ENCODE measurements around the gene ZBTB21. TPM values are rescaled to one million over a fixed set of nuclear protein-coding genes. Genes with fewer than 3 reads are reported as not detected.

Gene ZBTB21
- total and polyA plus RNA-seq, 2 donors (not counting 1 experiment from before 2014, with no cell fraction given), result 8.9 to 9.1 TPM

DNA sequence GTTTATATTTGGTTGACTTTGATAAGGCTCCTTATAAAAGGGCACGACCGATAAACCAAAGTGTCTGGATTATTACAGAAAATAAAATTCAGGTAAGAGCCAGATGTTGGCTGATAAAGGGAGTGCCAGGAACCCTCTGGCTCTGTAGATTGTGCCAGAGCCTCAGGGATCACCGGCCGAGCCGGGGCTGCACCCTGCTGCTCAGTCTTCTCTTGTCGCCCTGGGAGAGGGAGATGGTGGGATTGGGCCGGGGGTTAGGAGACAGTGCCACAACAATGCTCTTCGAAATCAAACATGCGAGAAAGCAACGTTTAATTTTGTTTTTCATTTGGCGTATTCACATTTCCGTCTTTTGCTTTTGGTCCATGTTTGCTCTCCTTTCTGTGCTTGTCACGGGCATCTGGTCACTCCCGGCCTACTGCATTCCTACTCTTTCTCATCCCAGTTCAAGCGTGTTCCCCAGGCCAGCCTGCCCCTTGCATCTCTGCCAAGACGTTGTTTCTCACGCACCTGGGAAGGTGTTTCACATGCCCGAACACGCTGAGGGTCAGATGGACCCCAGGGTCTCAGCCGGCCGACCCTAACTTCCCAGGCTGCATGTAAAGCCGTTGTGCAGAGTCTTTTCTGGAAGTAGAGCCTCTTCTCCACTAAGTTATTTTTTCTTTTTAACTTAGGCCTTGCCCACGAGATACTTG, 37.5 kb downstream of the ZBTB21 start:
- no peak overlapping the region for H2AFZ ChIP-seq (ENCODE audit: low read length)
- no peak overlapping the region for H3K9ac ChIP-seq (ENCODE audit: insufficient read depth, low read length)
- H3K27me3 ChIP-seq (ENCODE audit: control insufficient read depth, insufficient read depth, low read length), result no peaks in the 10 kb centered on the region
- H3K9me3 ChIP-seq (ENCODE audit: control insufficient read depth, insufficient read depth, low read depth, low read length), result no peaks in the 10 kb centered on the region
- TF ChIP-seq, protein P1, sequence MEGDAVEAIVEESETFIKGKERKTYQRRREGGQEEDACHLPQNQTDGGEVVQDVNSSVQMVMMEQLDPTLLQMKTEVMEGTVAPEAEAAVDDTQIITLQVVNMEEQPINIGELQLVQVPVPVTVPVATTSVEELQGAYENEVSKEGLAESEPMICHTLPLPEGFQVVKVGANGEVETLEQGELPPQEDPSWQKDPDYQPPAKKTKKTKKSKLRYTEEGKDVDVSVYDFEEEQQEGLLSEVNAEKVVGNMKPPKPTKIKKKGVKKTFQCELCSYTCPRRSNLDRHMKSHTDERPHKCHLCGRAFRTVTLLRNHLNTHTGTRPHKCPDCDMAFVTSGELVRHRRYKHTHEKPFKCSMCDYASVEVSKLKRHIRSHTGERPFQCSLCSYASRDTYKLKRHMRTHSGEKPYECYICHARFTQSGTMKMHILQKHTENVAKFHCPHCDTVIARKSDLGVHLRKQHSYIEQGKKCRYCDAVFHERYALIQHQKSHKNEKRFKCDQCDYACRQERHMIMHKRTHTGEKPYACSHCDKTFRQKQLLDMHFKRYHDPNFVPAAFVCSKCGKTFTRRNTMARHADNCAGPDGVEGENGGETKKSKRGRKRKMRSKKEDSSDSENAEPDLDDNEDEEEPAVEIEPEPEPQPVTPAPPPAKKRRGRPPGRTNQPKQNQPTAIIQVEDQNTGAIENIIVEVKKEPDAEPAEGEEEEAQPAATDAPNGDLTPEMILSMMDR (conservative IDR thresholded peaks at IDR 0.05 in 1 of 2, IDR thresholded peaks at IDR 0.05 in 1 of 2; ENCODE audit: low read depth in 1 of 2, low read length in 2 of 2), result no peak
- TF ChIP-seq EZH2 (IDR thresholded peaks at IDR 0.05; ENCODE audit: low read length, missing control alignments), result no peak
- no peaks in the 10 kb centered on the region for H3K4me1 ChIP-seq (ENCODE audit: control insufficient read depth, extremely low read depth, insufficient read depth, low read length)
- no peak overlapping the region for H3K27ac ChIP-seq (ENCODE audit: insufficient read depth, low read length)
- no peak for DNase-seq (ENCODE audit: low read depth in 2 of 2)
- H3K4me2 ChIP-seq (ENCODE audit: extremely low read depth, insufficient read depth, low read length), result no peak overlapping the region
- H4K20me1 ChIP-seq (ENCODE audit: control insufficient read depth, extremely low read depth, insufficient read depth, low read length), result no peaks in the 10 kb centered on the region
- H3K79me2 ChIP-seq (ENCODE audit: control insufficient read depth, insufficient read depth, low read length), result no peaks in the 10 kb centered on the region
- no peak overlapping the region for H3K4me3 ChIP-seq (replicated peaks in 1 of 4; ENCODE audit: control extremely low read depth in 1 of 4, insufficient read depth in 1 of 4, low read depth in 3 of 4, low read length in 4 of 4)
- no peaks in the 10 kb centered on the region for H3K36me3 ChIP-seq (ENCODE audit: control insufficient read depth, insufficient read depth, low read length)

DNA sequence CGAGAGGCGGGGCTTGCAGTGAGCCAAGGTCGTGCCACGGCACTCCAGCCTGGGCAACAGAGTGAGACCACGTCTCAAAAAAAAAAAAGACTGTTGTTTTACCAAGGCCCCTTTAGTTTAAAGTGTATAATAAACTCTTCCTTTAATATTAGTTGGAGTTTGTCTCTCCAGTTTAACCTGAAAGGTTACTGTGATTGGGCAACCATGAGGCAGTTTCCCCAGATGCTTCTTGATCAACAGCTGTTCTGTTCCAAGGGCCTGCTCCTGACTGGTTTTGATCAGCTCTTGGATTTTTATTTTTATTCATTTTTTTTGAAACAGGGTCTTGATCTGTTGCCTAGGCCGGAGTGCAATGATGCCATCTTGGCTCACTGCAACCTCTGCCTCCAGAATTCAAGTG, 38.3 kb downstream of the ZBTB21 start:
- no peaks in the 10 kb centered on the region for H3K27me3 ChIP-seq (ENCODE audit: control insufficient read depth, insufficient read depth, low read length)
- H3K4me2 ChIP-seq (ENCODE audit: extremely low read depth, insufficient read depth, low read length), result no peak overlapping the region
- no peak for DNase-seq (ENCODE audit: low read depth in 2 of 2)
- no peak for TF ChIP-seq EZH2 (IDR thresholded peaks at IDR 0.05; ENCODE audit: low read length, missing control alignments)
- TF ChIP-seq, protein P1 (conservative IDR thresholded peaks at IDR 0.05 in 1 of 2, IDR thresholded peaks at IDR 0.05 in 1 of 2; ENCODE audit: low read depth in 1 of 2, low read length in 2 of 2), result no peak
- no peaks in the 10 kb centered on the region for H3K36me3 ChIP-seq (ENCODE audit: control insufficient read depth, insufficient read depth, low read length)
- no peak overlapping the region for H3K4me3 ChIP-seq (replicated peaks in 1 of 4; ENCODE audit: control extremely low read depth in 1 of 4, insufficient read depth in 1 of 4, low read depth in 3 of 4, low read length in 4 of 4)
- H3K27ac ChIP-seq (ENCODE audit: insufficient read depth, low read length), result no peak overlapping the region
- no peaks in the 10 kb centered on the region for H3K4me1 ChIP-seq (ENCODE audit: control insufficient read depth, extremely low read depth, insufficient read depth, low read length)
- no peaks in the 10 kb centered on the region for H4K20me1 ChIP-seq (ENCODE audit: control insufficient read depth, extremely low read depth, insufficient read depth, low read length)
- no peaks in the 10 kb centered on the region for H3K79me2 ChIP-seq (ENCODE audit: control insufficient read depth, insufficient read depth, low read length)
- no peak overlapping the region for H3K9ac ChIP-seq (ENCODE audit: insufficient read depth, low read length)
- no peaks in the 10 kb centered on the region for H3K9me3 ChIP-seq (ENCODE audit: control insufficient read depth, insufficient read depth, low read depth, low read length)
- H2AFZ ChIP-seq (ENCODE audit: low read length), result no peak overlapping the region

DNA sequence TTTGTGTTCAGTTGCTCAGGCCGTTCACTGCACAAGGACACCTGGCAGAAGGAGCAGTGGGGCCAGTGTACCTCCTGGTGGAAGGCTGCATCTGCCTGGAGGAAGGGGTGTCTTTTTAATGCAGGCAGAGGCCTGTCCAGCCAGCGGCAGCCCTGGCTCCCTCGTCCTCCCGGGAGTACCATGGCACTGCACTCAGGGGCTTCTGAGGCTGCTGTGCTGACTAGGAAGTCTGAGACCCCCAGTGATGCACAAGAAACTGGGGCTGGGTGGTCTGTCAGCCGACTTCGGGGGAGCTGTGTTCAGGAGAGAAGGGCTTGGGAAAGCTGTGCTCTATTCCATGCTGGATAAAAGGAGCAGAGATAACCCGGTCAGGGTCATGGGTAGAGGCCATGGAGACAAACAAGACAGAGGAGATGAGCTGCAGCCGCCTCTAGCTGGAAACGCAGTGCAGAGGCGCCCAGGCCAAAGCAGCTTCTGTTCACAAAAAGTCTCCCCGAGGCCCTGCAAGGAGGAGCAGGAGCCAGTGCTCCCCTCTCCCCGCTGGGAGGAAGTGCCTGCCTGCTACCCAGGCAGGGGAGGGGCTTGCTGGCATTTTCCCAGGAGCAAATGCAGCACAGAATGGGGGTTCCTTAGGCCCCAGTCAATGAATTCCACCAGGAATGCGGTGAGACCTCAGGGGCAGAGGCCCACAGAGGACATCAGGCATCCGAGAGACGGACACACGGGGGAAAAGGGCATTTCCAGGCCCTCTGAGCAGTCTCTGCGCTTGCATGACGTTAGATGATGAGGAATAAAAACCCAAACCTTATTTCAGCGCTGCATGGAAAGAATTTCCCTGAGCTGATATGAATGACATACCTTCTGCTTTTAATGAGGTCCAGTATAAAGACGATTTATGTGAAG, 39.2 kb downstream of the ZBTB21 start:
- no peaks in the 10 kb centered on the region for H3K4me1 ChIP-seq (ENCODE audit: control insufficient read depth, extremely low read depth, insufficient read depth, low read length)
- no peaks in the 10 kb centered on the region for H3K9me3 ChIP-seq (ENCODE audit: control insufficient read depth, insufficient read depth, low read depth, low read length)
- no peaks in the 10 kb centered on the region for H3K27me3 ChIP-seq (ENCODE audit: control insufficient read depth, insufficient read depth, low read length)
- no peak for DNase-seq (ENCODE audit: low read depth in 2 of 2)
- no peak overlapping the region for H2AFZ ChIP-seq (ENCODE audit: low read length)
- no peak overlapping the region for H3K4me2 ChIP-seq (ENCODE audit: extremely low read depth, insufficient read depth, low read length)
- H3K4me3 ChIP-seq (replicated peaks in 1 of 4; ENCODE audit: control extremely low read depth in 1 of 4, insufficient read depth in 1 of 4, low read depth in 3 of 4, low read length in 4 of 4), result no peak overlapping the region
- H3K9ac ChIP-seq (ENCODE audit: insufficient read depth, low read length), result no peak overlapping the region
- no peaks in the 10 kb centered on the region for H3K36me3 ChIP-seq (ENCODE audit: control insufficient read depth, insufficient read depth, low read length)
- TF ChIP-seq, protein P1 (conservative IDR thresholded peaks at IDR 0.05 in 1 of 2, IDR thresholded peaks at IDR 0.05 in 1 of 2; ENCODE audit: low read depth in 1 of 2, low read length in 2 of 2), result no peak
- no peak for TF ChIP-seq EZH2 (IDR thresholded peaks at IDR 0.05; ENCODE audit: low read length, missing control alignments)
- no peaks in the 10 kb centered on the region for H4K20me1 ChIP-seq (ENCODE audit: control insufficient read depth, extremely low read depth, insufficient read depth, low read length)
- H3K79me2 ChIP-seq (ENCODE audit: control insufficient read depth, insufficient read depth, low read length), result no peaks in the 10 kb centered on the region
- no peak overlapping the region for H3K27ac ChIP-seq (ENCODE audit: insufficient read depth, low read length)
